ENCODE results near the gene ASIC2. TPM values are rescaled to one million over a fixed set of nuclear protein-coding genes. Genes with fewer than 3 reads are reported as not detected.

The ASIC2 gene
- total RNA-seq, 2 experiments from 2014 or later = not detected

DNA sequence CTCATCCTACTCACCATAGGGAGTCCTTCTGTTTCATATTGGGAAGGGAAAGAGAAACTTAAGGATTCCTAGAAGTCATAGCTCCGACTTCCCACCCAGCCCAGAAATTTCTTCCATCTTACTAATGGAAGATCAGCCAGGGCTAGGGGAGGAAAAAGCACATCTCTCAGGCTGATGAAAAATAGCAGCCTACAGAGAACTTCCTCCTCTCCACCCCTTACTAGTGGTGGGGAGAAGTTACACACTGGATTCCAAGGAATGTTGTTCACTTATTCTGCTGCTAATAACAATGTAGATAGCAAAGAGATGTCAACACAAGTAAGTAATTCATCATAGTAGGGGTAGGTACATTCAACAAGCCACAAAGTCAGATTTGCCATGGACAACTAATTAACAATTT is 207.1 kb downstream of the ASIC2 start:
- Mint-ChIP-seq H3K27me3 (peaks cover 22% of the 10 kb centered on the region), H3K4me3 (no peak overlapping the region), H3K9me3 (no peaks in the 10 kb centered on the region), H3K4me1 (no peaks in the 10 kb centered on the region), H3K36me3 (no peaks in the 10 kb centered on the region), H3K27ac (no peak overlapping the region)
- DNase-seq = no peak

GRCh38 chr17:33085256-33085655 is 207.8 kb downstream of the ASIC2 start:
- no peaks in the 10 kb centered on the region for H3K9me3 Mint-ChIP-seq
- no peak overlapping the region for H3K27ac Mint-ChIP-seq
- no peaks in the 10 kb centered on the region for H3K4me1 Mint-ChIP-seq

GRCh38 chr17:33084755-33085154 is 208.3 kb downstream of the ASIC2 start:
- no peak overlapping the region for H3K27ac Mint-ChIP-seq
- H3K4me3 Mint-ChIP-seq = no peak overlapping the region
- H3K4me1 Mint-ChIP-seq = no peaks in the 10 kb centered on the region
- H3K9me3 Mint-ChIP-seq = no peaks in the 10 kb centered on the region
- no peaks in the 10 kb centered on the region for H3K36me3 Mint-ChIP-seq
- DNase-seq = no peak
- H3K27me3 Mint-ChIP-seq = peaks cover 18% of the 10 kb centered on the region

More at GRCh38 chr17:33085256-33085655, 207.8 kb downstream of the ASIC2 start:
- no peaks in the 10 kb centered on the region for H3K36me3 Mint-ChIP-seq
- no peak for DNase-seq
- H3K4me3 Mint-ChIP-seq = no peak overlapping the region
- peaks cover 16% of the 10 kb centered on the region for H3K27me3 Mint-ChIP-seq

DNA sequence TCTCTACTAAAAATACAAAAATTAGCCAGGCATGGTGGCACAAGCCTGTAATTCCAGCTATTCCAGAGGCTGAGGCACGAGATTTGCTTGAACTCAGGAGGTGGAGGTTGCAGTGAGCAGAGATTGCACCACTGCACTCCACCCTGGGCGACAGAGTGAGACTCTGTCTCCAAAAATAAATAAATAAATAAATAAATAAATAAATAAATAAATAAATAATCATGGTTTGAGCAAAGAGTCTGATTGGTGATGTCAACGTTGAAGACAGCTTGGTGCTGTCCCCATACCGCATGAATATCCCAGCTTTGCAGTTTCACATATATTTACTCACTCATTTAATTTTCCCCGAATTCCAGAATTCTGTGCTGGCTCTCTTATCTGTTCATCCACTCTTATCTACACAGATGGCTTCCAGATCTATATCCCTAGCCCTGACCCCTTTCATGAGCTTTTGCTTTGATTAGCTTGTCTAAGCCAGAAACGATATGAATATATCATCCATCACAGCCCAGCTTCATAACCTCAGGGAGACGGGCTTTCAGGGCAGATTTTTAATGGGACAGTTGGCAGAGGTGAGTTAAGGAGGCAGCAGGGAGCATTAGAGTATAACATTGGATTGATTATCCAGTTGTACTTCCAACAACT is 210.4 kb downstream of the ASIC2 start:
- peaks cover 26% of the 10 kb centered on the region for H3K27me3 Mint-ChIP-seq
- no peaks in the 10 kb centered on the region for H3K4me1 Mint-ChIP-seq
- no peak overlapping the region for H3K27ac Mint-ChIP-seq
- H3K9me3 Mint-ChIP-seq = no peaks in the 10 kb centered on the region
- no peaks in the 10 kb centered on the region for H3K36me3 Mint-ChIP-seq
- H3K4me3 Mint-ChIP-seq = no peak overlapping the region
- DNase-seq = no peak

DNA sequence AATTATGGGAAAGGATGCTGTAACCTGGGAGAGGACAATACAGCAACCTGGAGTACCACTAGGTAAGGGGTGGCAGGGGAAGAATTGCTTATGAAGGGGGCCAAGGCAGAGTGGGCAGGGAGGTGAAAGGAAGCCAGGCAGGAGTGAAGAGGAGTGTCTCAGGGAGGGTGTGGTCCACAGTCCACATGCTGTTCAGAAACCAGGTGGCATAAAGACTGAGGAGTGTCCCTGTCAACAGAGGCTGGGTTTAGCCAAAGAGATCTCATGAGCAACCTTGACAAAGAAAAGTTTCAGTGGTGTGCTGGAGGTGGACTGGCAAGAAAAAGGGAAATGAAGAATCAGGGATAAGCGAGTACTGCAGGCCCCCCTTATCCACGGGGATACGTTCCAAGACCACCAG is 213.0 kb downstream of the ASIC2 start:
- DNase-seq = no peak
- Mint-ChIP-seq H3K27me3 (peaks cover 34% of the 10 kb centered on the region), H3K4me3 (no peak overlapping the region), H3K36me3 (no peaks in the 10 kb centered on the region), H3K27ac (no peak overlapping the region), H3K4me1 (no peaks in the 10 kb centered on the region), H3K9me3 (no peaks in the 10 kb centered on the region)

DNA sequence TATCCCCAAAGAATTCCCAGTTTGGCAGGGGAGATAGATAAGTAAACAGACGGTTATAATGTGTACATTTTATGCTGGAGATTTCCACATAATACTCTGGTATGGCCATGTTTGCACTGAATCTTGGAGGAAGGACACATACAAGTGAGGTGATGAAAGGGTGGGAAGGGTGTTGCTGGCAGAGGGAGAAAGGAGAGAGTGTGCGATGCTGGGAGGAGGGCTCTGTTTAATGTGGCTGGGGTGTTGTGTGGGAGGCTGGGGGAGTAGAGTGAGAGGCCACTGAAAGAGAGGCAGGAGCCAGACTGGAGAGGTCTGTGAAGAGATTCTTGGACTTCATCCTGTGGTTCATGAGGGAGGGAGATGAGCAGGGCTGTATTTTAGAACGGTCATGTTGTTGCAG is 213.9 kb downstream of the ASIC2 start:
- no peak for DNase-seq
- Mint-ChIP-seq H3K4me1 (no peaks in the 10 kb centered on the region), H3K27me3 (peaks cover 34% of the 10 kb centered on the region), H3K27ac (no peak overlapping the region), H3K9me3 (no peaks in the 10 kb centered on the region), H3K36me3 (no peaks in the 10 kb centered on the region), H3K4me3 (no peak overlapping the region)

GRCh38 chr17:33076979-33077378 is 216.1 kb downstream of the ASIC2 start:
- Mint-ChIP-seq H3K27ac (no peak overlapping the region), H3K9me3 (no peaks in the 10 kb centered on the region)
- no peak for DNase-seq

GRCh38 chr17:33073416-33073815 is 219.7 kb downstream of the ASIC2 start:
- H3K9me3 Mint-ChIP-seq = no peaks in the 10 kb centered on the region
- H3K36me3 Mint-ChIP-seq = no peaks in the 10 kb centered on the region
- H3K27me3 Mint-ChIP-seq = peaks cover 35% of the 10 kb centered on the region
- no peaks in the 10 kb centered on the region for H3K4me1 Mint-ChIP-seq
- H3K4me3 Mint-ChIP-seq = no peak overlapping the region
- no peak for DNase-seq
- H3K27ac Mint-ChIP-seq = no peak overlapping the region

More at GRCh38 chr17:33076979-33077378, 216.1 kb downstream of the ASIC2 start:
- Mint-ChIP-seq H3K4me1 (no peaks in the 10 kb centered on the region), H3K27me3 (peaks cover 47% of the 10 kb centered on the region), H3K4me3 (no peak overlapping the region), H3K36me3 (no peaks in the 10 kb centered on the region)

DNA sequence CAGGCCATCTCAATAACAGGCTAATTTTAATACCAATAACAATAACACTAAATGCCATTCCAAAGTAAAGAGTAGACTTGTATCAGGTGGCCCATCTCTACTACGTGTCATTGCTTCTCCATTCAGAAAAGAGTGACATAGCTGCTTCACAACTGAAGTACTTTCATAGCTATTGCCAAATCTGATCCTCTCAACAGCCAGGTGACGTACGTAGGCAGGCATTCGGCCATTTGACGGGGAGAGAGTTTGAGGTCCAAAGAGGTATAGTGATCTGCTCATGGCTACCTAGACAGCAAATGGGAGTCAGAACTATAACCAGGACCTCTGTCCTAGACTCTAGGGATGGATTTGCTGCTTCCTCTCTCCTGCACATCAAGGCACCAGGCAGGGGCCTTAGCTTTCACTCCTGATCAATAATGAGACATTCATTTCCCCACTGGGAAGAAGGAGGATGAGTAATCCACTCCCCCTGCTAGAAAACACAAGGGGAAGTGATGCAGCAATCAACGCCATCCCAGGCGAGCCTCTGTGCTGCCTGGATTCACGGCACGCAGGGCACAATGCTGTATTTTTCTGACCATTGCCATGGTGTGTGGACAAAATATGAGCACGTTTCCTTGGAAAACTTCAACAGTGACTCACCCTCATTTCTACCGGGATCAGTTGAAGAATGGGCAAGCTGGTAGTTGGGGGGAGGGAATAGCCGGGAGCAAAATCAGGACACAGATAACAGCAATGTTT is 220.5 kb downstream of the ASIC2 start:
- Mint-ChIP-seq H3K4me3 (no peak overlapping the region), H3K36me3 (no peaks in the 10 kb centered on the region), H3K27ac (no peak overlapping the region), H3K27me3 (peaks cover 33% of the 10 kb centered on the region), H3K4me1 (no peaks in the 10 kb centered on the region), H3K9me3 (no peaks in the 10 kb centered on the region)
- DNase-seq = no peak

GRCh38 chr17:33071656-33072055 is 221.4 kb downstream of the ASIC2 start:
- Mint-ChIP-seq H3K9me3 (no peaks in the 10 kb centered on the region), H3K27me3 (peaks cover 25% of the 10 kb centered on the region), H3K4me3 (no peak overlapping the region), H3K27ac (no peak overlapping the region), H3K4me1 (no peaks in the 10 kb centered on the region), H3K36me3 (no peaks in the 10 kb centered on the region)
- DNase-seq = no peak

- H3K27ac Mint-ChIP-seq = no peak overlapping the region
- H3K4me3 Mint-ChIP-seq = no peak overlapping the region
- DNase-seq = no peak
- no peaks in the 10 kb centered on the region for H3K36me3 Mint-ChIP-seq
- peaks cover 3% of the 10 kb centered on the region for H3K9me3 Mint-ChIP-seq
- no peaks in the 10 kb centered on the region for H3K4me1 Mint-ChIP-seq
- H3K27me3 Mint-ChIP-seq = peaks cover 5% of the 10 kb centered on the region
These were observed 235.5 kb downstream of the ASIC2 start for GRCh38 chr17:33057564-33057963.

DNA sequence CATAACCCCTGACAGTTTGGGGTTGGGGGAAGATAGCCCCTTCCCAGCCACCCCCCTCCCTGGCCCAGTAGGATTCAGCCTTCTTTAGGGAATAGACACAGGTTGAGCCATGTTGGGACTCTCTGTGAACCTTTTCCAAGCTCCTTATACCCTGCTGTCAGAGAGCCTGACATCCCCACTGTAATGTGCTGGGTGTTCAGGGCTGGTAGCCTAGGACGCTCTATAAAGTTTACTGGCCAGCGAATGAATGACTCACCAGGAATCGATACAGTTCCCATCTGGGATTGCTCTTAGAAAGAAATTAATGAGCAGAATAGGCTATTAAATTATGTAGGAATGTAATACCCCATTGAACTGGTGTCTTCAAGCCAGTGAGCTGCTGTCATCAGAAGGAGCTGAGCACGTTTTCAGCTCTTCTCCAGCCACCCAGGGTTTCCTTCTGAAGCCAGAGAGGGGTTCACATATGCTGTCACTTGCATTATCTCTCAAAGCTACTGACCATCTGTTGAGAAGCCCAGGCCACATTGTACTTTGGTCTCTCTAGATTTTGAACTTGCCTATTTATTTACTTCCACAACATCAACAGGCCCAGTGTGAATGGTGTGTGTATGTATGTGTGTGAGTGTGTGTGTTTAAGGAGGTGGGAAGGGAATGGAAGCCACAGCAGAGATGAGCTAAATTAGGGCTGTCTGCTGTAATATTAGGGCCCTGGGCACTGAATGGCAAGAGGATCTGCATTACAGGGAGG is 236.5 kb downstream of the ASIC2 start:
- no peaks in the 10 kb centered on the region for H3K4me1 Mint-ChIP-seq
- peaks cover 3% of the 10 kb centered on the region for H3K9me3 Mint-ChIP-seq
- H3K27me3 Mint-ChIP-seq = peaks cover 5% of the 10 kb centered on the region
- no peak for DNase-seq
- H3K36me3 Mint-ChIP-seq = no peaks in the 10 kb centered on the region
- H3K27ac Mint-ChIP-seq = no peak overlapping the region
- no peak overlapping the region for H3K4me3 Mint-ChIP-seq

DNA sequence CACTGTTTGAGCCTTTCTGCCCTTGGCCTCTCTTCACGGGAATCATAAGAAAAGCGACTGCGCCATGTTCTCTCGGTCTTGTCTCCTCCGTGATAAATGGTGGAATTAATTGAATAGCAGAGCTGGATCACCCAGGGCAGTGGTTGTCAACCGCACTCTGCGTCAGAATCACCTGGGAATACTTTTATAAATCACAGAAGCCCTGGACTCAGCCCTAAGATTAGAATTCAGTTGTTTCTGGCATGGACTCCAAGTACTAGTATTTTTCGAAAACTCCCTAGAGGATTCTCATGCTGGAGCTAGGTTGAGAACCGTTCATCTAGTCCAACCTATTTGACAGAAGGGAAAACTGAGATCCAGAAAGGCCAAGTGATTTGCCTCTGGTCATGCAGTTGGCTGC is 237.3 kb downstream of the ASIC2 start:
- no peak for DNase-seq
- Mint-ChIP-seq H3K36me3 (no peaks in the 10 kb centered on the region), H3K4me1 (no peaks in the 10 kb centered on the region), H3K27me3 (peaks cover 5% of the 10 kb centered on the region), H3K9me3 (peaks cover 3% of the 10 kb centered on the region), H3K4me3 (no peak overlapping the region), H3K27ac (no peak overlapping the region)

DNA sequence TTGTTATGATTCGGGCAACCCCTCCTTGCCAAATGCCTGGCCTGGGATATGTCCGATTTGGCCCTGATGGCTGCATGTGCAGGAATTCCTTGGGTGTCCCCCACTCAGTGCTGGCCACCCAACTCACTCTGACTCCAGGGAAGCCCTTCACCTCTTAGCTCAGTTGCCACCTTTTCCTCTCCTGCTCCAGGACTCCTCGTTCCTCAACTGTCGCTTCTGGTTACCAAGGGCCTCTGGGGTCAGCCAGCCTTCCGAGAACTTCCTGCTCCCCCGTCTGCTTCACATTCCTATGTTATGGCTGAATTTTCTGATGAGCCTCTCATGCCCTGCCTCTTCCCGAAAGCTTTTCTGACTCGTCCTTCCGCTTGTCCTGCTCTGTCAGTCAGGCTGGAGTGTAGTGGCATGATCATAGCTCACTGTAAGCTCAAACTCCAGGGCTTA is 237.9 kb downstream of the ASIC2 start:
- Mint-ChIP-seq H3K4me1 (no peaks in the 10 kb centered on the region), H3K9me3 (peaks cover 2% of the 10 kb centered on the region), H3K27ac (no peak overlapping the region), H3K4me3 (no peak overlapping the region), H3K27me3 (peaks cover 5% of the 10 kb centered on the region), H3K36me3 (no peaks in the 10 kb centered on the region)
- no peak for DNase-seq

DNA sequence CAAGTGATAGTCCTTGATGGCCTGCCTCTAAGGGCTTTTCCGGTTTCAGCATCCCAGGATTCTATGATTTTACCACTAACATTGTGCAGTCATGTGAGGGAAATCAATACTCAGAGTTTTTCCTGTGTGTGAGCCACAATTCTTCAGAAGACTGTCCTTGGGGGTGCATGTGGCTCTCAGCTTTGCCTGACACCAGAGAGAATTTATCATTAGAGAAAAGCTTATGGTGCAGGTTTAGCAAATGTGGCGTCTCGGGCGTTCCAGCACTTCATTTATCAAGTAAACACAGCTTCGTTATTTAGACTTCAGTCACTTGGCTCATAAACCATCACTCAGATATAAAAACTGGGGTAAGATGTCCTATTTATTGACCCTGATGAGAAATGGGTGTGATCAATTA is 238.7 kb downstream of the ASIC2 start:
- no peaks in the 10 kb centered on the region for H3K4me1 Mint-ChIP-seq
- no peaks in the 10 kb centered on the region for H3K36me3 Mint-ChIP-seq
- no peak for DNase-seq
- no peak overlapping the region for H3K27ac Mint-ChIP-seq
- H3K27me3 Mint-ChIP-seq = peaks cover 5% of the 10 kb centered on the region
- H3K9me3 Mint-ChIP-seq = no peaks in the 10 kb centered on the region
- H3K4me3 Mint-ChIP-seq = no peak overlapping the region
